Karpas-422 (cell line): Measurements from ENCODE around the gene NUP188. TPM values are rescaled to one million over a fixed set of nuclear protein-coding genes. Genes with fewer than 3 reads are reported as not detected.

Experiments
- DNase-seq: peaks from one replicate; pipeline ENCODE4 v3.0.0-alpha.2; 2015
- H2AFZ ChIP-seq: fragments of 200-600 bp; sonication (generic); 2 replicates; pipeline ENCODE4 v1.6.1; 2014; ENCODE audit warnings: antibody characterized with exemption, low read length, mixed read lengths
- H3K27ac ChIP-seq: fragments of 200-600 bp; sonication (generic); 2 replicates; pipeline ENCODE4 v1.5.1; 2014; ENCODE audit warnings: mild to moderate bottlenecking, low read length, moderate library complexity
- H3K27me3 ChIP-seq: fragments of 200-600 bp; sonication (generic); 2 replicates; pipeline ENCODE4 v1.6.1; 2014; ENCODE audit warnings: low read length, mixed read lengths
- H3K36me3 ChIP-seq: fragments of 200-600 bp; sonication (generic); 2 replicates; pipeline ENCODE4 v1.6.1; 2014; ENCODE audit warnings: low read length, mixed read lengths; ENCODE audit not compliant: insufficient read depth
- H3K4me1 ChIP-seq: fragments of 200-600 bp; sonication (generic); 2 replicates; pipeline ENCODE4 v1.6.1; 2014; ENCODE audit warnings: mild to moderate bottlenecking, low read length, mixed read lengths
- H3K4me2 ChIP-seq: fragments of 200-600 bp; sonication (generic); 2 replicates; pipeline ENCODE4 v1.6.1; 2014; ENCODE audit warnings: low read length, low read depth, mild to moderate bottlenecking; ENCODE audit not compliant: poor library complexity, severe bottlenecking
- H3K4me3 ChIP-seq: fragments of 200-600 bp; sonication (generic); 2 replicates; pipeline ENCODE4 v1.5.1; 2014; ENCODE audit warnings: mild to moderate bottlenecking, antibody characterized with exemption, low read length, mixed read lengths
- H3K79me2 ChIP-seq: fragments of 200-600 bp; sonication (generic); 2 replicates; pipeline ENCODE4 v1.6.1; 2014; ENCODE audit warnings: mild to moderate bottlenecking, low read length, mixed read lengths
- H3K9ac ChIP-seq: fragments of 200-600 bp; sonication (generic); 2 replicates; pipeline ENCODE4 v1.6.0; 2014; ENCODE audit warnings: low read length
- H3K9me2 ChIP-seq: fragments of 200-600 bp; sonication (generic), shearing (Covaris generic); replicated peaks from 2 replicates; pipeline ENCODE4 v1.6.0; 2014; ENCODE audit warnings: mild to moderate bottlenecking, low read length, moderate library complexity; ENCODE audit not compliant: insufficient read depth
- H3K9me3 ChIP-seq: fragments of 300-700, 200-600 bp; sonication (generic); 2 replicates; pipeline ENCODE4 v1.6.1; 2014; ENCODE audit warnings: low read length, mixed read lengths
- H4K20me1 ChIP-seq: fragments of 200-600 bp; sonication (generic); 2 replicates; pipeline ENCODE4 v1.6.1; 2014; ENCODE audit warnings: mild to moderate bottlenecking, antibody characterized with exemption, low read length, low read depth; ENCODE audit not compliant: insufficient read depth
- total RNA-seq: library from RNA; depleted of rRNA; stranded (reverse); fragments of >200 nt; shearing (Covaris generic); gene quantifications from 2 replicates; pipeline ENCODE4 v1.2.3, GENCODE V29; 2014; ENCODE audit warnings: low replicate concordance

The NUP188 gene
- total RNA-seq, 1 experiment from 2014 or later, result 32.1 TPM

- Histone ChIP-seq H3K9ac (no peak overlapping the region), H3K36me3 (no peaks in the 10 kb centered on the region), H3K9me2 (no peaks in the 10 kb centered on the region), H3K4me1 (no peaks in the 10 kb centered on the region), H3K9me3 (no peaks in the 10 kb centered on the region), H2AFZ (no peak overlapping the region), H3K27me3 (no peaks in the 10 kb centered on the region), H3K4me3 (no peak overlapping the region), H3K79me2 (no peaks in the 10 kb centered on the region), H3K4me2 (no peak overlapping the region), H3K27ac (no peak overlapping the region), H4K20me1 (no peaks in the 10 kb centered on the region)
- DNase-seq, result no peak
Measured at GRCh38 chr9:128929560-128929959, 17.9 kb upstream of the NUP188 start.

- Histone ChIP-seq H3K9me2 (no peaks in the 10 kb centered on the region), H3K4me3 (no peak overlapping the region), H3K4me1 (no peaks in the 10 kb centered on the region), H3K79me2 (no peaks in the 10 kb centered on the region), H4K20me1 (no peaks in the 10 kb centered on the region), H2AFZ (no peak overlapping the region), H3K27ac (no peak overlapping the region), H3K9ac (no peak overlapping the region), H3K4me2 (no peak overlapping the region), H3K36me3 (no peaks in the 10 kb centered on the region), H3K9me3 (no peaks in the 10 kb centered on the region), H3K27me3 (no peaks in the 10 kb centered on the region)
- no peak for DNase-seq
Measured at GRCh38 chr9:128933731-128934130, 13.8 kb upstream of the NUP188 start.

DNA sequence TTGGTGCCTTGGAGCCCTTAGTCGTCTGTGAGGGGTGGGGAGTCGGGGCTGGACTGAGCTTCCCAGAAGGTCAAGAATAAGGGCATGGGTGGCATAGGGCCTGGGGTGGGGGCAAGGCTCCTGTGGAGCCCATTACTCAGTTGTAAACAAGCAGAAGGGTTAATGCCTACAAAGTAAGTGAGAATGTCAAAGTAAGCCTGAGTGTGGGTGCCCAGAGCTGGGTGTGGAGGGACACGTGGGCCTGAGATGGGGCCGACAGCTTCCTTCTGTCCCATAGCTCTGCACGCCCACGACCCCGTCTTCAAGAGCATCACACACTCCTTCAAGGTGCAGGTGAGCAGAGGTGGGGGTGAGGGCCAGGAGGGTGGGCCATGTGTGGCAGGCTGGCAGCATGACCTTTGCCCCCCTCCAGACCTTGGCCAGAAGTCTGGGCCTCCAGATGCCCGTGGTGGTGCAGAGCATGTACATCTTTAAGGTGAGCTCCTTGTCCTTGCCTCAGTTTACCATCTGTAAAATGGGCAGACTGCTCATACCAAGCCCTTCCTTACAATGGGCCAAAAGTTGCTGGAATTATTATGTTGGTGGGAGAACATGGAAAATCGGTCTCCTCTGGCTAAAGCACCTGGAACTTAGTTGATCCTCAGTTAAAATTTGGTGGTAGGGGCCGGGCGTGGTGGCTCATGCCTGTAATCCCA, 11.2 kb upstream of the NUP188 start:
- no peaks in the 10 kb centered on the region for H3K4me1 ChIP-seq
- H3K4me2 ChIP-seq, result no peak overlapping the region
- H3K27ac ChIP-seq, result no peak overlapping the region
- H3K4me3 ChIP-seq, result no peak overlapping the region
- no peaks in the 10 kb centered on the region for H3K79me2 ChIP-seq
- H3K9me2 ChIP-seq, result no peaks in the 10 kb centered on the region
- H3K9ac ChIP-seq, result no peak overlapping the region
- H4K20me1 ChIP-seq, result no peaks in the 10 kb centered on the region
- DNase-seq, result no peak
- H2AFZ ChIP-seq, result no peak overlapping the region
- no peaks in the 10 kb centered on the region for H3K36me3 ChIP-seq
- H3K9me3 ChIP-seq, result no peaks in the 10 kb centered on the region
- no peaks in the 10 kb centered on the region for H3K27me3 ChIP-seq

GRCh38 chr9:128937310-128938165, 10.0 kb upstream of the NUP188 start:
- Histone ChIP-seq H3K4me2 (no peak overlapping the region), H3K36me3 (no peaks in the 10 kb centered on the region), H3K79me2 (no peaks in the 10 kb centered on the region), H3K27me3 (no peaks in the 10 kb centered on the region), H3K27ac (no peak overlapping the region), H3K4me3 (no peak overlapping the region), H3K4me1 (no peaks in the 10 kb centered on the region), H3K9me2 (no peaks in the 10 kb centered on the region), H2AFZ (no peak overlapping the region), H4K20me1 (no peaks in the 10 kb centered on the region), H3K9me3 (no peaks in the 10 kb centered on the region), H3K9ac (no peak overlapping the region)
- DNase-seq, result no peak

GRCh38 chr9:128940271-128940921, 7.1 kb upstream of the NUP188 start:
- H3K9me3 ChIP-seq, result no peaks in the 10 kb centered on the region
- H3K36me3 ChIP-seq, result no peaks in the 10 kb centered on the region
- no peaks in the 10 kb centered on the region for H3K4me1 ChIP-seq
- H3K27me3 ChIP-seq, result no peaks in the 10 kb centered on the region
- no peak for DNase-seq
- H3K9me2 ChIP-seq, result no peaks in the 10 kb centered on the region
- H3K4me3 ChIP-seq, result no peak overlapping the region
- H4K20me1 ChIP-seq, result no peaks in the 10 kb centered on the region
- H2AFZ ChIP-seq, result no peak overlapping the region
- no peak overlapping the region for H3K27ac ChIP-seq
- no peaks in the 10 kb centered on the region for H3K79me2 ChIP-seq
- no peak overlapping the region for H3K9ac ChIP-seq
- H3K4me2 ChIP-seq, result no peak overlapping the region

- DNase-seq, result no peak
- Histone ChIP-seq H3K9me3 (no peaks in the 10 kb centered on the region), H3K79me2 (peaks cover 6% of the 10 kb centered on the region), H2AFZ (no peak overlapping the region), H3K9me2 (no peaks in the 10 kb centered on the region), H3K27me3 (no peaks in the 10 kb centered on the region), H3K27ac (no peak overlapping the region), H3K4me2 (no peak overlapping the region), H4K20me1 (no peaks in the 10 kb centered on the region), H3K4me1 (peaks cover 2% of the 10 kb centered on the region), H3K36me3 (no peaks in the 10 kb centered on the region), H3K9ac (no peak overlapping the region), H3K4me3 (no peak overlapping the region)
Measured at GRCh38 chr9:128940946-128941755, 6.3 kb upstream of the NUP188 start.

GRCh38 chr9:128943832-128944620, 3.5 kb upstream of the NUP188 start:
- Histone ChIP-seq H3K79me2 (peaks cover 28% of the 10 kb centered on the region), H3K4me3 (no peak overlapping the region), H3K36me3 (no peaks in the 10 kb centered on the region), H3K4me2 (no peak overlapping the region), H3K9ac (no peak overlapping the region), H2AFZ (no peak overlapping the region), H3K9me2 (no peaks in the 10 kb centered on the region), H3K27me3 (no peaks in the 10 kb centered on the region), H3K9me3 (no peaks in the 10 kb centered on the region), H4K20me1 (no peaks in the 10 kb centered on the region), H3K4me1 (peaks cover 18% of the 10 kb centered on the region), H3K27ac (no peak overlapping the region)
- no peak for DNase-seq
